IMR-90 (cell line): ENCODE results near the gene RGP1. TPM values are rescaled to one million over a fixed set of nuclear protein-coding genes. Genes with fewer than 3 reads are reported as not detected.

ENCODE experiments used
- ATAC-seq: fragments of 200-7000 bp; cut with Tn5 transposase; 2 replicates; pipeline ENCODE4 v1.9.1; 2020; ENCODE audit warnings: low read depth, mild to moderate bottlenecking, moderate library complexity
- BruUV-seq: library from RNA; stranded (reverse); fragments of 400-500 nt; replicated peaks from 2 replicates; lab custom pipeline; 2021; lab: Mats Ljungman, UMichigan
- CTCF ChIA-PET: fragments of 300-600 bp; formaldehyde crosslinking; extraction: SDS; loops from one replicate; lab custom pipeline; 2021; ENCODE audit warnings: antibody characterized with exemption; lab: Yijun Ruan, JAX
- POLR2A ChIA-PET: fragments of 300-600 bp; sonication (Branson Sonifier 250); formaldehyde crosslinking; loops from one replicate; lab custom pipeline; 2022; ENCODE audit warnings: antibody characterized with exemption; ENCODE audit not compliant: unreplicated experiment; lab: Charles Lee
- DNase-seq: peaks from one replicate; pipeline ENCODE4 v3.0.0; 2013
- H2AFZ ChIP-seq: replicated peaks from 2 replicates; pipeline ENCODE3; 2013; ENCODE audit warnings: low read length, mild to moderate bottlenecking; ENCODE audit not compliant: poor library complexity
- H2AK5ac ChIP-seq: 2 replicates; pipeline ENCODE4 v1.6.1; 2013; ENCODE audit warnings: low read depth, low read length, inconsistent platforms
- H2AK9ac ChIP-seq: replicated peaks from 2 replicates; pipeline ENCODE3; 2013; ENCODE audit warnings: mild to moderate bottlenecking, low read depth, low read length, moderate library complexity; ENCODE audit not compliant: poor library complexity
- H2BK120ac ChIP-seq: 2 replicates; pipeline ENCODE4 v1.6.1; 2013; ENCODE audit warnings: low read depth, low read length, inconsistent platforms
- H2BK15ac ChIP-seq: 3 replicates; pipeline ENCODE4 v1.6.1; 2013; ENCODE audit warnings: low read depth, low read length, inconsistent platforms
- H2BK20ac ChIP-seq: 2 replicates; pipeline ENCODE4 v1.6.1; 2013; ENCODE audit warnings: low read depth, mild to moderate bottlenecking, inconsistent platforms, low read length, moderate library complexity
- H2BK5ac ChIP-seq: 2 replicates; pipeline ENCODE4 v1.6.1; 2013; ENCODE audit warnings: mild to moderate bottlenecking, low read depth, low read length, inconsistent platforms; ENCODE audit not compliant: poor library complexity, severe bottlenecking
- H3K14ac ChIP-seq: replicated peaks from 2 replicates; pipeline ENCODE4 v1.6.1; 2013; ENCODE audit warnings: low read depth, low read length, inconsistent platforms
- H3K18ac ChIP-seq: 2 replicates; pipeline ENCODE4 v1.6.1; 2013; ENCODE audit warnings: low read depth, low read length, control low read depth
- H3K23ac ChIP-seq: 2 replicates; pipeline ENCODE4 v1.6.1; 2013; ENCODE audit warnings: low read depth, low read length, inconsistent platforms
- H3K27ac ChIP-seq: 2 replicates; pipeline ENCODE4 v1.5.1; 2013; ENCODE audit warnings: mild to moderate bottlenecking, control low read depth, low read length; ENCODE audit not compliant: insufficient read depth
- H3K27me3 ChIP-seq: 2 replicates; pipeline ENCODE4 v1.6.1; 2013; ENCODE audit warnings: low read length; ENCODE audit not compliant: control insufficient read depth, insufficient read depth
- H3K36me3 ChIP-seq: 2 replicates; pipeline ENCODE4 v1.6.1; 2013; ENCODE audit warnings: low read length, mixed read lengths; ENCODE audit not compliant: control insufficient read depth, insufficient read depth
- H3K4ac ChIP-seq: 2 replicates; pipeline ENCODE4 v1.6.1; 2013; ENCODE audit warnings: low read depth, low read length, inconsistent platforms
- H3K4me1 ChIP-seq: 2 replicates; pipeline ENCODE4 v1.6.1; 2013; ENCODE audit warnings: low read length, mixed read lengths; ENCODE audit not compliant: control insufficient read depth, insufficient read depth
- H3K4me2 ChIP-seq: 2 replicates; pipeline ENCODE4 v1.6.1; 2013; ENCODE audit warnings: low read depth, mild to moderate bottlenecking, control low read depth, low read length, moderate library complexity
- H3K4me3 ChIP-seq: 2 replicates; pipeline ENCODE4 v1.5.1; 2013; ENCODE audit warnings: low read depth, mild to moderate bottlenecking, control low read depth, low read length, moderate library complexity; ENCODE audit not compliant: insufficient read depth
- H3K56ac ChIP-seq: 2 replicates; pipeline ENCODE4 v1.6.1; 2013; ENCODE audit warnings: low read length, inconsistent platforms; ENCODE audit not compliant: insufficient read depth; ENCODE audit errors: extremely low read depth
- H3K79me1 ChIP-seq, 2 experiments: 2 replicates each; pipeline ENCODE4 v1.6.1; 2013; ENCODE audit warnings: low read length in 2 of 2, inconsistent platforms in 1 of 2, low read depth in 1 of 2
- H3K9ac ChIP-seq: 2 replicates; pipeline ENCODE4 v1.6.1; 2013; ENCODE audit warnings: low read depth, low read length, control low read depth
- H3K9me1 ChIP-seq: 2 replicates; pipeline ENCODE4 v1.6.1; 2013; ENCODE audit warnings: low read length, inconsistent platforms; ENCODE audit not compliant: insufficient read depth
- H3K9me3 ChIP-seq: 2 replicates; pipeline ENCODE4 v1.6.1; 2013; ENCODE audit warnings: low read length; ENCODE audit not compliant: control insufficient read depth, insufficient read depth
- H4K20me1 ChIP-seq: 2 replicates; pipeline ENCODE4 v1.6.1; 2013; ENCODE audit warnings: low read length, inconsistent platforms; ENCODE audit not compliant: insufficient read depth
- H4K5ac ChIP-seq: 2 replicates; pipeline ENCODE4 v1.6.1; 2013; ENCODE audit warnings: mild to moderate bottlenecking, low read depth, low read length, control low read depth
- H4K8ac ChIP-seq, 2 experiments: 2 replicates each; pipeline ENCODE4 v1.6.1; 2013; ENCODE audit warnings: low read depth in 2 of 2, low read length in 2 of 2, control low read depth in 1 of 2, inconsistent platforms in 1 of 2
- H4K91ac ChIP-seq: 2 replicates; pipeline ENCODE4 v1.6.1; 2013; ENCODE audit warnings: low read depth, low read length, inconsistent platforms; ENCODE audit not compliant: insufficient read depth
- CEBPB ChIP-seq: IDR thresholded peaks from 2 replicates; pipeline ENCODE4 v1.6.1; 2012; ENCODE audit warnings: low read depth, low read length, improper control_type of control experiment
- CHD1 ChIP-seq: IDR thresholded peaks from 2 replicates; pipeline ENCODE4 v1.6.1; 2012; ENCODE audit warnings: low read depth, low read length, improper control_type of control experiment
- CTCF ChIP-seq: conservative IDR thresholded peaks from 2 replicates; pipeline ENCODE4 v1.5.1; 2012; ENCODE audit warnings: mild to moderate bottlenecking, low read depth, low read length, improper control_type of control experiment
- ELK1 ChIP-seq: fragments of 150-350 bp; IDR thresholded peaks from 2 replicates; pipeline ENCODE4 v1.6.1; 2016; ENCODE audit warnings: low read depth, mild to moderate bottlenecking, low read length, moderate library complexity, borderline replicate concordance
- FOS ChIP-seq: fragments of 150-350 bp; IDR thresholded peaks from 2 replicates; pipeline ENCODE4 v1.6.1; 2016; ENCODE audit warnings: low read depth, low read length
- MAFK ChIP-seq: IDR thresholded peaks from 2 replicates; pipeline ENCODE4 v1.6.1; 2012; ENCODE audit warnings: low read depth, low read length, improper control_type of control experiment
- POLR2A ChIP-seq: IDR thresholded peaks from 2 replicates; pipeline ENCODE4 v1.6.1; 2012; ENCODE audit warnings: mild to moderate bottlenecking, low read depth, low read length
- RAD21 ChIP-seq: IDR thresholded peaks from 2 replicates; pipeline ENCODE4 v1.6.1; 2012; ENCODE audit warnings: low read length, improper control_type of control experiment
- RFX5 ChIP-seq: IDR thresholded peaks from 2 replicates; pipeline ENCODE4 v1.8.0; 2012; ENCODE audit warnings: low read depth, mild to moderate bottlenecking, low read length, moderate library complexity
- SMC3 ChIP-seq: fragments of 150-350 bp; IDR thresholded peaks from 2 replicates; pipeline ENCODE4 v1.6.1; 2016; ENCODE audit warnings: low read depth, mild to moderate bottlenecking, antibody characterized with exemption, low read length, moderate library complexity
- USF2 ChIP-seq: fragments of 150-350 bp; IDR thresholded peaks from 2 replicates; pipeline ENCODE4 v1.6.1; 2017; ENCODE audit warnings: mild to moderate bottlenecking, antibody characterized with exemption, low read length, low read depth
- WGBS, 2 experiments: methylation state at CpG; one replicate each; pipeline versions ENCODE4 v1.1.5 to v1.1.7; 2013; ENCODE audit warnings: missing lambda C conversion rate in 2 of 2; ENCODE audit not compliant: insufficient read length in 1 of 2; ENCODE audit errors: extremely low coverage in 2 of 2; 5-methylcytosine and 5-hydroxymethylcytosine counted together
- dilution Hi-C: fragments of 300-500 bp; cut with HindIII; formaldehyde crosslinking; loops from one replicate; pipeline ENCODE4 v1.14.3; 2018; ENCODE audit warnings: low sequenced_read_pairs; ENCODE audit not compliant: unreplicated experiment
- in situ Hi-C: fragments of 300-500 bp; cut with MboI; formaldehyde crosslinking; loops from 3 replicates; pipeline ENCODE4 v1.14.3; 2019; ENCODE audit warnings: low sequenced_read_pairs, inconsistent platforms, mixed read lengths
- intact Hi-C: fragments of 100-400 bp; cut with micrococcal nuclease; formaldehyde crosslinking; loops from 2 replicates; pipeline ENCODE4 v1.10.0; 2022
- polyA plus RNA-seq, 3 experiments: library from polyadenylated mRNA; depleted of rRNA; stranded (reverse); fragments of >200 nt; gene quantifications; 2 replicates each; pipeline ENCODE4 v1.2.3, GENCODE V29; 2012; ENCODE audit warnings: low replicate concordance in 1 of 3
- total RNA-seq: library from RNA; depleted of rRNA; stranded (reverse); fragments of >200 nt; gene quantifications from 2 replicates; pipeline ENCODE4 v1.2.3, GENCODE V29; 2012

The RGP1 gene
- total and polyA plus RNA-seq, 2 of the 4 experiments (the other 2 are of a cell fraction), result 10.2 to 14.3 TPM

GRCh38 chr9:35797311-35798109, 48.4 kb downstream of the RGP1 start (continued):
- TF ChIP-seq FOS (no peak), RAD21 (no peak)

GRCh38 chr9:35798658-35799374, 49.7 kb downstream of the RGP1 start:
- no peak overlapping the region for H4K8ac ChIP-seq
- H3K4ac ChIP-seq, result no peak overlapping the region
- H3K4me1 ChIP-seq, result peaks cover 3% of the 10 kb centered on the region
- intact Hi-C loops, result no loop called here
- H2BK120ac ChIP-seq, result no peak overlapping the region
- no peaks in the 10 kb centered on the region for H4K20me1 ChIP-seq
- no peak overlapping the region for H2AK9ac ChIP-seq
- H4K91ac ChIP-seq, result no peak overlapping the region
- peaks cover 40% of the 10 kb centered on the region for H3K9me1 ChIP-seq
- no peak overlapping the region for H2BK15ac ChIP-seq
- H3K4me2 ChIP-seq, result no peak overlapping the region
- H3K56ac ChIP-seq, result no peak overlapping the region
- H2BK5ac ChIP-seq, result peak overlapping the region; percentile 7
- ChIA-PET POLR2A (interaction anchor here (0.6 kb wide), 1 partner anchor 17 kb away, joined by 14 read pairs; no protein-coding TSS in a partner anchor), CTCF (interaction anchor here (1.0 kb wide), 1 partner anchor 27 kb away, joined by 3 read pairs; no protein-coding TSS in a partner anchor)
- no peak overlapping the region for H4K5ac ChIP-seq
- dilution Hi-C loops, result no loop called here
- H3K36me3 ChIP-seq, result peaks cover 22% of the 10 kb centered on the region
- 0 out of 2 replicates have a peak overlapping the region, but pooled peaks have one; percentile 6 for H2AK5ac ChIP-seq
- H3K9me3 ChIP-seq, result no peaks in the 10 kb centered on the region
- WGBS, 2 experiments, result 80% methylated on average over 2 of the region's 4 CpGs; no CpG with 5 or more reads in 1 of the 2 experiments
- DNase-seq (peak; percentile 76), ATAC-seq (peak; percentile 70)
- peaks cover 17 to 45% of the 10 kb centered on the region in 2 experiments for H3K79me1 ChIP-seq
- H2AFZ ChIP-seq, result no peak overlapping the region
- H3K27ac ChIP-seq, result no peak overlapping the region
- BruUV-seq, result no TSS peak
- H3K23ac ChIP-seq, result peak overlapping the region; percentile 61; the same call in 1 of the 2 replicates
- H3K9ac ChIP-seq, result no peak overlapping the region
- no peak overlapping the region for H3K18ac ChIP-seq
- no peak overlapping the region for H3K4me3 ChIP-seq
- no peak overlapping the region for H2BK20ac ChIP-seq
- no peaks in the 10 kb centered on the region for H3K27me3 ChIP-seq
- H3K14ac ChIP-seq, result no peak overlapping the region; the same call in 1 of the 2 replicates
- in situ Hi-C loops, result no loop called here
- TF ChIP-seq USF2, result peak; percentile 84
- TF ChIP-seq SMC3, result no peak
- TF ChIP-seq ELK1, result no peak
- no peak for TF ChIP-seq CHD1
- no peak for TF ChIP-seq CTCF
- no peak for TF ChIP-seq CEBPB
- no peak for TF ChIP-seq RFX5
- no peak for TF ChIP-seq POLR2A
- TF ChIP-seq MAFK, result peak; percentile 60; the same call in 1 of the 2 replicates
